ENCODE results near the gene LRFN5.
"Not testable (repeated sequence)": the region's sequence is repeated elsewhere in the genome, so short reads cannot be mapped to it uniquely, and the experiment has no call there.

LRFN5 gene

GRCh38 chr14:41743140-41743539 is 136.5 kb downstream of the LRFN5 start (continued):
- TF ChIP-seq PRDM10 (tag by site-specific recombination; IDR thresholded peaks at IDR 0.05) (no peak), ZBTB20 (tag by site-specific recombination; IDR thresholded peaks at IDR 0.05) (no peak), GLIS2 (tag by site-specific recombination; IDR thresholded peaks at IDR 0.05) (no peak), ZNF658 (tag by site-specific recombination; IDR thresholded peaks at IDR 0.05) (no peak), OVOL3 (tag by site-specific recombination; IDR thresholded peaks at IDR 0.05) (no peak), ZNF560 (tag by site-specific recombination; IDR thresholded peaks at IDR 0.05; ENCODE audit: borderline replicate concordance) (no peak), ZNF280D (tag by site-specific recombination; IDR thresholded peaks at IDR 0.05) (no peak), ZNF629 (tag by site-specific recombination; IDR thresholded peaks at IDR 0.05) (no peak), GLI2 (tag by site-specific recombination; IDR thresholded peaks at IDR 0.05; ENCODE audit: borderline replicate concordance, low read depth) (no peak), BCL6B (tag by site-specific recombination; IDR thresholded peaks at IDR 0.05) (no peak), ZNF398 (tag by site-specific recombination; IDR thresholded peaks at IDR 0.05) (no peak)

- CTCF ChIA-PET = no interaction called here
- H3K4me3 ChIP-seq (ENCODE audit: low read depth, low read length) = no peak overlapping the region
- no peak for TF ChIP-seq EGR2 (tag by site-specific recombination; IDR thresholded peaks at IDR 0.05; ENCODE audit: low read depth)
- no peak for TF ChIP-seq ZBTB49 (tag by site-specific recombination; IDR thresholded peaks at IDR 0.05; ENCODE audit: low read depth)
- TF ChIP-seq ZNF560 (tag by site-specific recombination; IDR thresholded peaks at IDR 0.05; ENCODE audit: borderline replicate concordance) = no peak
- TF ChIP-seq GLIS2 (tag by site-specific recombination; IDR thresholded peaks at IDR 0.05) = no peak
- no peak for TF ChIP-seq KLF10 (tag by site-specific recombination; IDR thresholded peaks at IDR 0.05)
- TF ChIP-seq ZNF19 (tag by site-specific recombination; IDR thresholded peaks at IDR 0.05; ENCODE audit: low read depth) = no peak
- no peaks in the 10 kb centered on the region for H3K36me3 ChIP-seq (ENCODE audit: control insufficient read depth in 2 of 2, insufficient read depth in 1 of 2, low read length in 2 of 2)
- no peak overlapping the region for H3K27ac ChIP-seq (ENCODE audit: extremely low read depth, low read depth, low read length)
- POLR2A ChIA-PET = no interaction called here
- no peaks in the 10 kb centered on the region for H3K9me3 ChIP-seq (ENCODE audit: control insufficient read depth, insufficient read depth, low read depth, low read length)
- no peaks in the 10 kb centered on the region for H3K4me1 ChIP-seq (ENCODE audit: control insufficient read depth, insufficient read depth, low read length)
These were observed 142.8 kb downstream of the LRFN5 start for GRCh38 chr14:41749429-41749828.

- POLR2A ChIA-PET; H3K9me3 ChIP-seq (ENCODE audit: control insufficient read depth, insufficient read depth, low read depth, low read length); CTCF ChIA-PET; H3K27ac ChIP-seq (ENCODE audit: extremely low read depth, low read depth, low read length); H3K36me3 ChIP-seq (ENCODE audit: control insufficient read depth in 2 of 2, insufficient read depth in 1 of 2, low read length in 2 of 2); H3K4me3 ChIP-seq (ENCODE audit: low read depth, low read length); H3K4me1 ChIP-seq (ENCODE audit: control insufficient read depth, insufficient read depth, low read length): not testable (repeated sequence)
These were observed 143.9 kb downstream of the LRFN5 start for GRCh38 chr14:41750575-41750974.

All from HEK293 (cell line).